ENCODE measurements around the gene GTF3C5. TPM values are rescaled to one million over a fixed set of nuclear protein-coding genes. Genes with fewer than 3 reads are reported as not detected.

Gene GTF3C5
- total RNA-seq, 4 donors from 2014 or later: 44.2 to 90.2 (median 55.4) TPM

DNA sequence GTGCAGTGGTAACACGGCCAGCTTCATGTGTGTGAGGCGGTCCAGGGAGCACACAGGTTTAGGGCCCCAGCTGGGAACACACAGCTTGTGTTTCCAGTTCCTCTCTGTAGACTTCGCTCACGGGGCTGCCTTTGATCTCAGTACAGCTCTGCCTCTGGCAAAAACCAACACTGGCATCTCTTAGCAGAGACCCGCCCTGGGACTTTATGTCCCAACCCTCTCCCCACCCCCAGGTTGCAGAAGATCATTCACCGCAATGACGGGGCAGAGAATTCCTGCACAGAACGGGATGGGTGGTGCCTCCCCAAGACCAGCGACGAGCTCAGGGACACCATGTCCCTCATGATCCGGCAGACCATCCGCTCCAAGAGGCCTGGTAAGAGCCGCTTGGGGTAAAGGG is 25.7 kb downstream of the GTF3C5 start:
- intact Hi-C loops (cut with DNase I; ENCODE audit: low total_unique reads): no loop called here
- TF ChIP-seq, protein P1, sequence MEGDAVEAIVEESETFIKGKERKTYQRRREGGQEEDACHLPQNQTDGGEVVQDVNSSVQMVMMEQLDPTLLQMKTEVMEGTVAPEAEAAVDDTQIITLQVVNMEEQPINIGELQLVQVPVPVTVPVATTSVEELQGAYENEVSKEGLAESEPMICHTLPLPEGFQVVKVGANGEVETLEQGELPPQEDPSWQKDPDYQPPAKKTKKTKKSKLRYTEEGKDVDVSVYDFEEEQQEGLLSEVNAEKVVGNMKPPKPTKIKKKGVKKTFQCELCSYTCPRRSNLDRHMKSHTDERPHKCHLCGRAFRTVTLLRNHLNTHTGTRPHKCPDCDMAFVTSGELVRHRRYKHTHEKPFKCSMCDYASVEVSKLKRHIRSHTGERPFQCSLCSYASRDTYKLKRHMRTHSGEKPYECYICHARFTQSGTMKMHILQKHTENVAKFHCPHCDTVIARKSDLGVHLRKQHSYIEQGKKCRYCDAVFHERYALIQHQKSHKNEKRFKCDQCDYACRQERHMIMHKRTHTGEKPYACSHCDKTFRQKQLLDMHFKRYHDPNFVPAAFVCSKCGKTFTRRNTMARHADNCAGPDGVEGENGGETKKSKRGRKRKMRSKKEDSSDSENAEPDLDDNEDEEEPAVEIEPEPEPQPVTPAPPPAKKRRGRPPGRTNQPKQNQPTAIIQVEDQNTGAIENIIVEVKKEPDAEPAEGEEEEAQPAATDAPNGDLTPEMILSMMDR (IDR thresholded peaks at IDR 0.05): no peak
- TF ChIP-seq POLR2A (IDR thresholded peaks at IDR 0.05): no peak
- DNase-seq (ENCODE audit: low spot score in 2 of 2): no peak
- WGBS, 2 donors: 42 to 67% methylated on average over 7 to 13 of the region's 13 CpGs
- no peak overlapping the region for H3K4me3 ChIP-seq (ENCODE audit: low read depth, poor library complexity, severe bottlenecking)

DNA sequence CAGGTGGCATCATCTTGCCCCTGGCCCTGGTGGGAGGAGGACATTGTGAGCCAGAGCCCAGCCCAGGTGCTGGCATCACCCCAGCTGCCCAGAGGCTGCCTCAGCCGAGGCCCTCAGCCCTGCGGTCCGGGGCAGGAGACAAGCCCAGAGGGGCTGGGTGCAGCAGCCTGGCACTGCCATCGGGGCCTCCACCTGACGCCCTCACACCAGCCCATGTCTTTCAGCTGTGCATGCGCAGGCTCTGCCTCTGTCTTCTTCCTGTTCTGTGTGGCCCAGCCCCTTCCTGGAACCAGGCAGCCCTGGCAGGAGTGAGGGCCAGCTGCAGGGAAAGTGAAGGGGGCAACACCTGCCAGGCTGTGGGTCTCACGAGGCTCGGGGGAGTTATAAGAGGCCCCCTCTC is 26.2 kb downstream of the GTF3C5 start:
- intact Hi-C loops (cut with DNase I; ENCODE audit: low total_unique reads): no loop called here
- DNase-seq (ENCODE audit: low spot score in 2 of 2): no peak
- WGBS, 2 donors: 72 to 85% methylated on average over 3 to 8 of the region's 8 CpGs
- no peak for TF ChIP-seq POLR2A (IDR thresholded peaks at IDR 0.05)
- TF ChIP-seq, protein P1 (IDR thresholded peaks at IDR 0.05): no peak
- no peak overlapping the region for H3K4me3 ChIP-seq (ENCODE audit: low read depth, poor library complexity, severe bottlenecking)

DNA sequence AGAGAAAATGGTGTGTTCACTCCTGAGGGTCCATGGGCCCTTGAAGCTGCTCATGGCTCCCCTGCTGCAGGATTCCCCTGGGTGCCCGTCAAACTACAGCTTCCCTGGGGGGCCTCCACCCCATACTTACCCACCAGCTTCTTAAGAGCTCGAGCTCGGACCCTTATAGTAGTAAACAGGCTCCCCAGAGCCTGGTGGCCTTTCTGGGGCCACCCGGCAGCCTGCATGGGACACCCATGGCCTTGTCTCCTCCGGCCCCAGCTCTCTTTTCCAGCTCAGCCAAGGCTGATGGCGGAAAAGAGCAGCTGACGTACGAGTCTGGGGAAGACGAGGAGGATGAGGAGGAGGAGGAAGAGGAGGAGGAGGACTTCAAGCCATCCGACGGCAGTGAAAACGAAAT is 26.8 kb downstream of the GTF3C5 start:
- H3K4me3 ChIP-seq (ENCODE audit: low read depth, poor library complexity, severe bottlenecking): no peak overlapping the region
- no peak for TF ChIP-seq POLR2A (IDR thresholded peaks at IDR 0.05)
- TF ChIP-seq, protein P1 (IDR thresholded peaks at IDR 0.05): no peak
- DNase-seq (ENCODE audit: low spot score in 2 of 2): no peak
- intact Hi-C loops (cut with DNase I; ENCODE audit: low total_unique reads): no loop called here
- 90 to 98% methylated on average over 12 of the region's 12 CpGs for WGBS, 2 donors

DNA sequence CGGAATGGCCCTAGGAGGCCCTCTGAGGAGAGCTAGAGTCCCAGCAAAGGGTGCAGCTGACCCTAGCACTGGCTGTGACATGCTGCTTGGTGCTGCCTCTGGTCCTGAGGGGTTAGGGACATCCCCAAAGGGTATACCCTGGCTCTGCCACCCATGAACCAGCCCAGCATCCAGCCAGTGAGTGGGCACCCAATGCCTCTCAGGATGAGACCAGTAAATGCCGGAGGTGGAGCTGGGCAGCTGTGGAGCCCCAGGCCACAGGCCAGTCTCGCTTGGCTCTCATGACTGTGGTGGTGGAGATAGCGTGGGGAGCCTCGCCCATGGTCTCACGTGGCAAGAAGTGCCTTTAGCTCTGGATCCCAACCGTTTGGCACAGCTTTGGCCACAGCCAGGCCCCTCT is 27.3 kb downstream of the GTF3C5 start:
- H3K4me3 ChIP-seq (ENCODE audit: low read depth, poor library complexity, severe bottlenecking): no peak overlapping the region
- 63 to 65% methylated on average over 6 to 7 of the region's 7 CpGs for WGBS, 2 donors
- no peak for DNase-seq (ENCODE audit: low spot score in 2 of 2)
- TF ChIP-seq, protein P1 (IDR thresholded peaks at IDR 0.05): no peak
- no peak for TF ChIP-seq POLR2A (IDR thresholded peaks at IDR 0.05)
- intact Hi-C loops (cut with DNase I; ENCODE audit: low total_unique reads): no loop called here

DNA sequence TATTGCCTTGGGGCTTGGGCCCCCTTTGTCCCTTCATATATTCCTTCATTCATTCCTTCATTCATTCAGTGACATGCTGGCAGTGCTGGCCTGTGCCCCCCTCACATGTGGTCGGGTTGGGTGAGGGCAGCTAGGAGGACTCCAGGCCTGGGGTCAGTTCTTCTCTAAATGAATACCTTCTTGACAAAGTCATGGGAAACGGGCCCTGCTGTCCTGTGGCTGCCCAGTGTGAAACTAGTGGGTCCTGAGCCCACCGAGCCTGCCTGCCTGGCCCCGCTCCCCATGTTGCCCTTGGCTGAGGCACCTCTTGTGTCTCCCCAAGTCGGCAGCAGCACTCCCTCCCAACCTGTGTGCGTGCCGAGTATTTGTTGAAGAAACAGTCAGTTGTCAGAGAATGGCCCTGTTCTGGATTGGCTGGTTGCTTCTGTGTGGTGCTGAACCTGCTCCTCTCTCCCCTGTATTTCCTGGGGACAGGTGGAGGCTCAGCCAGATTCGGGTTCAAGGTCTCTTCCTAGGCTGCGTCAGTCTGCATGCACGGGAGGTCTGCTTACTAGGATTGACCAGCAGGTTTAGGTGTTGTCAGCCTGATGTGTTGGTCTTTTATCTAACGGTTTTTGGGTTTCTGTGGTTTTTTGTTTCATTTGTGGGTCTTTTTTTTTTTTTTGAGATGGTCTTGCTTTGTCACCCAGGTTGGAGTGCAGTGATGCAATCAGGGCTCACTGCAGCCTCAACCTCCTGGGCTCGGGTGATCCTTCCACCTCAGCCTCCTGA is 27.9 kb downstream of the GTF3C5 start:
- no peak overlapping the region for H3K4me3 ChIP-seq (ENCODE audit: low read depth, poor library complexity, severe bottlenecking)
- no peak for DNase-seq (ENCODE audit: low spot score in 2 of 2)
- WGBS, 2 donors: 74 to 80% methylated on average over 12 of the region's 12 CpGs
- no peak for TF ChIP-seq POLR2A (IDR thresholded peaks at IDR 0.05)
- TF ChIP-seq, protein P1 (IDR thresholded peaks at IDR 0.05): no peak
- intact Hi-C loops (cut with DNase I; ENCODE audit: low total_unique reads): no loop called here

DNA sequence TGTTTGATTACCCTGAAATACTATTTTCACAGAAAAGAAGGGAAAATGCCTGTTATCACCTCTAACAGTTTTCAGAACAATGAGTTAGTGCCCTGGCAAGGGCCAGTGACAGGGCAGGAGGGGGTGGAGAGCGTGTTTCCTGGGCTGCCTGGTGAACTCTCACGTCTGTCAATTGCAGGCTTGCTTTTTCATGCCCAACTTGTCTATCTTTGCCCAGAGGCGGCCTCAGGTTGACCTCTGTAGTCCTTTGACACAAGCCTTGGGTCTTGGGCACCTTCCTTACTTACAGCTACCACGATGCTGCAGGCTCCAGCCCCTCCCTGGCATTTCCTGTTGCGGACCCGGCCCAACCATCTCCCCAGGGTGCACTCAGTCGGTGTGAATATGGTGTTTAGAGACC is 28.8 kb downstream of the GTF3C5 start:
- no peak overlapping the region for H3K4me3 ChIP-seq (ENCODE audit: low read depth, poor library complexity, severe bottlenecking)
- TF ChIP-seq, protein P1 (IDR thresholded peaks at IDR 0.05): no peak
- intact Hi-C loops (cut with DNase I; ENCODE audit: low total_unique reads): no loop called here
- DNase-seq (ENCODE audit: low spot score in 2 of 2): no peak
- 19 to 39% methylated on average over 7 of the region's 7 CpGs for WGBS, 2 donors
